ENCODE results near the gene P4HA2. TPM values are rescaled to one million over a fixed set of nuclear protein-coding genes. Genes with fewer than 3 reads are reported as not detected.
"Not testable (repeated sequence)": the region's sequence is repeated elsewhere in the genome, so short reads cannot be mapped to it uniquely, and the experiment has no call there.

Gene P4HA2
- total RNA-seq, 1 donor from 2014 or later: 304 TPM

DNA sequence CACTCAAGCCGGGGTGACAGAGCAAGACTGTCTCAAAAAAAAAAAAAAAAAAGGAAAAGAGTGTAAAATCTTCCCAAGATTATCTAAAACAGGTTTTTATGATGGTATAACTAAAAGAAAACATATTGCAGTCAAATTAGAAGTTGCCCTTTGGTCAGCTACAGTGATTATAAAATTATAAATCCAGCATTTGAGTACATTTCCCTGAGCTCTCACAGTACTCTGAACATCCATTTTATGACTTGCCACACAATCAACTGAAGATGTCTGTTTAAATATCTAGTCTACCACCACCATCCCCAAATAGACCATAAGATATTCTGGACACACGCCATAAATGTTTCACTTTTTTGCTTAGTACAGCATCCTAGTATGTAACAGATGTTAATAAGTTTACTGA, 77.1 kb downstream of the P4HA2 start:
- no peak for DNase-seq (ENCODE audit: low read depth)

DNA sequence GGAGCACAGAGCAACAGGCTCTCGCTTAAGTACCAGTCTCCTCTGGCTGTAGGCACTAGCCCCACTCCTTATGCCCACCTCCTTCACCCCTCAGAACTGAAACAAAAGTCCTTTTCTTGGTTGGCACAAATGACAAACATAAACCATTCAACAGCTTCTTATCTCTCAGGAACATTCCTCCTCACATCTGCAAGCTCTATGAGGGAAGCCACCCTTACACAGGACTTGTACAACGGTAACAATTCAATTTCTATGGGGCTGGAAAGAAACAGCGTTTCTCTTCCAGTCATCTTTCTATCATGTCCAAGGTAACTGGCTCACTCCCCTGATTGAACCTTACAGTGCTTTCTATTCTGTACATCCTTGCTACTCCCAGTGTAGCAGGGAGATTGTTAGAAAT, 80.0 kb downstream of the P4HA2 start:
- DNase-seq (ENCODE audit: low read depth): no peak

DNA sequence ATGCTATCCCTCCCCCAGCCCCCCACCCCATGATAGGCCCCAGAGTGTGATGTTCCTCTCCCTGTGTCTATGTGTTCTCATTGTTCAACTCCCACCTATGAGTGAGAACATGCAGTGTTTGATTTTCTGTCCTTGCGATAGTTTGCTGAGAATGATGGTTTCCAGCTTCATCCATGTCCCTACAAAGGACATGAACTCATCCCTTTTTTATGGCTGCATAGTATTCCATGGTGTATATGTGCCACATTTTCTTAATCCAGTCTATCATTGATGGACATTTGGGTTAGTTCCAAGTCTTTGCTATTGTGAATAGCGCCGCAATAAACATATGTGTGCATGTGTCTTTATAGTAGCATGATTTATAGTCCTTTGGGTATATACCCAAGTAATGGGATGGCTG, 82.3 kb downstream of the P4HA2 start:
- DNase-seq (ENCODE audit: low read depth): not testable (repeated sequence)

DNA sequence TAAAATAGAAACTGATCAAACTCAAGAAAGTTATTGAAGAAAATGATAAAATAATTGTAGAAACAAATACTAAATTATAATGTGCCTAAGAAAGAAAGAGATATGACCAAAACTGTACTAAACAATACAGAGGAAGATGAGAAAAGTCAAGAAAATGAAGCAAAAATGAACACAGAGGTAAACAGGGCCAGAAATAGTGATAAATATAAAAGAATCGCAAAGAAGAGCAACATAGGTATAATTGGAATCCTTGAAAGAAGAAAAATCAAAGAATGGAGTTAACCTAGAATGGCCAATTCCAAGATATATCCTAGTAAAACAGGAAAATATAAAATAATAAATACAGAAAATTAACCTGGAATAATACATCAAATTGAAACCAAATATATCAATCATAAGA, 84.5 kb downstream of the P4HA2 start:
- DNase-seq (ENCODE audit: low read depth): no peak

DNA sequence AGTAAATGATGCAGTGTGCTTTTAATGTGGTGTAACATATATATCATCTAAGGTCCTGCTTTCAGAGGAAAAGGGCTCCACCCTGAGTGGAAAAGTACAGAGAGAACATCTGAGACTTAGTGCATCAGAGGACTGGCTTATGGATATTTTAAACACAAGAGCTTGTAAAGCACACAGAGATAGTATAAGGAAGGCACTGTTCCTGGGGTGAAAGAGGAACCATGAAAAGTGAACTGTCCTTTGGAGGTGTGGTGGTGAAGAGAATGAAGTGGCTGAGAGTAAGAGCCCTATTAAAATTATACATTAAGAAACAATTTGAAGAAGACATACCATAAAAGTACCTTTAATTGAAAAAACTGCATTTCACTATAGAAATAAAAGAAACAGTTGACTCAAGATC, 85.2 kb downstream of the P4HA2 start:
- DNase-seq (ENCODE audit: low read depth): no peak

Small RNA genes lying within 50 kb of the gene (microRNA-seq; reads per million reads assigned to microRNA genes)
- not detected for gene MIR6830

Other genes with a start within 250 kb of the P4HA2 start
- gene ACSL6, start 216.2 kb downstream of the P4HA2 start, total RNA-seq: 0.31 and 1.3 TPM in 2 replicates
- not detected in 2 replicates for gene IL3, start 167.2 kb downstream of the P4HA2 start, total RNA-seq
- gene CSF2, start 154.1 kb downstream of the P4HA2 start, total RNA-seq: not detected in 2 replicates
- gene PDLIM4, start 29.8 kb upstream of the P4HA2 start, total RNA-seq: 220 and 230 TPM in 2 replicates
- 2.3 and 2.5 TPM in 2 replicates for gene SLC22A4, start 66.5 kb upstream of the P4HA2 start, total RNA-seq
- gene SLC22A5, start 141.9 kb upstream of the P4HA2 start, total RNA-seq: 4.8 and 13.4 TPM in 2 replicates